ENCODE data around the gene FAM53C.
"Not testable (repeated sequence)": the region's sequence is repeated elsewhere in the genome, so short reads cannot be mapped to it uniquely, and the experiment has no call there.

The FAM53C gene

DNA sequence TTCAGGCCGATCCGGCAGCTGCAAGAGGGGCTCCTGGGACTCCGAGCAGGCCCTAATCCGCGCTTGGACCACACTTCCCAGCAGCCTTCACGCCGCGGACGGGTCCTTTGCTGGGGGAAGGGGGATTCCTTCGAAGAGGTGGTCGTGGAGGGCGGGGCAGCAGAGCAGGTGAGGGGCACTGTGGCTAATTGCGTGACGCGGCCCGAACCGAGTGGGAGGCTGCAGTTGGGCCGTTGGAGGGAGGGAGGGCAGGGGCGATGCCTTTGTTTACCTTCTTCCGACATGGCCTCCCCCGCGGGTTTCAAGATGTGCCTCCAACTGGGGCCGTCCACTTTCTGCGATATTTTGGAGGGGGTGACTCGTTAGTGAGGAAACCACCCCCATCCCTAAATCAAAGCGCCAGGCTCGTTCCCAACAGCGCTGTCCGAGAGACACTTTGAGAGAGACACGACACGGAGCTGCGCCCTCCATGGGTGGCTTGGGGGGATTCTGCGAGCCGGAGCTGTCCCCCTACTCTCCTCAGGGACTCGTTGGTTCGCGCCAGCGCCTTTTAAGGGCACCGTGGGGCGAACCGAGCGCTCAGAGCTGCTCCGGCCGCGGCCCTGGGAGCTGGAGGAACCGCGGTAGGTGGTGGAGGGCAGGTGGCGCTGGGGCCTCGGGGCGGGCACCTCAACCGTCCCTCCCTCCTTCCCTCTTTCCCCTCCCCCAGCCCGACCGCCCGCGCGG, at the start of gene FAM53C:
FAM53C (plus strand) TSS at position 582 of the 726 bp plus-strand sequence. CDS start 3,070 bp downstream, outside the sequence.
- DNase-seq = peak; percentile 83

DNA sequence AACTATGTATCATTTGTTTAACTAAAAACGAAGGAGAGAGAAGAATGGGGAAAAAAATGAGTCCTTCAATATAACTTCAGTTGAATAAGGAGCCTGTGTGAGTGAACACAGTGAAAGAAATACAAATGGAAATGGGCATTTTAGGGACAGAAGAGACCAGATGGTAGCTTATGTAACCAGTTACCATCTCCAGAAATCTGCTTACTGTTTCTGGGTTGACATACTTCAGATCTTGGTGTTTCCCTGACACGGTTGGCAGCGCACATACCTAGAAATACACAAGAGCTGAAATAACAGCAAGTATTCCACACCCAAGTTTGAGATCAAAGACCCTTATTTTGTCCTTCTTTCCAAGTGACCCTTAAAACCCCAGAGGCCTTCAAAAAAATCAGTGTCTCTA, 48.8 kb upstream of the FAM53C start:
- no peak for DNase-seq

DNA sequence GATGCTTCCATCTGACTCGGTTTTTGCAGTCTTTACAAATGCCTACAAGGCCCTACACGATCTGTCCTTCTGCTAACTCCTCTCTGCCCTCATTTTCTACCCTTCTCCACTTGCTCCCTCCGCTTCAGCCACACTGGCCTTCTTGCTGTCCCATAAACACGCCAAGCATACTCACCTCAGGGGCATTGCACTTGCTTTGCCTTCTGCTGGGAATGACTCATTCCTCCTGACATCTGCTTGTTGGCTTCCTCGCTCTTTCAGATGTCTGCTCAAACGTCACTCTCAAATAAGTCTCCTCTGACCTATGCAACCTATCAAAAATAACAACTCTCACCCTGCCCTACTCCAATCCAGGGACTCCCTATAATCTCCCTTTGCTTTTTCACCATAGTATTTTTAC, 34.7 kb upstream of the FAM53C start:
- DNase-seq = no peak

DNA sequence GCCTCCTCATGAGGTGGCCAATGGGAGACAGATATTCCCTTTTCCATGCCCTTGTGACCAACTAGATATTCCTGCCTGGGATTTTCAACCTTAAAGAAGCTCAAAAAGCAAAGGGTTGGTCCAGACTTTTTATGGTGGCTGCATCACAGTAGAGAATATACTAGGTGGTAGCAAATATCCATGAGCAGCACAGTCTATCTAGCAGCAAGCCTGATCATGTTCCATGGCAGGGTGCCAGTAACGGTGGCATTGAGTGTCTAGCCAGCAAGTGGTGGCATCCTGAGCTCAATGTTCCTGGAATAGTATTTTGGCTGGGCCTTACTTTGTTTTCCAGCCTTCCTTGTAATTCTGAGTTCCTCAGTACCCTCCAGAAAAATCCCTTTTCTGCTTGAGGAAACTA, 32.3 kb upstream of the FAM53C start:
- peak; percentile 56 for DNase-seq

DNA sequence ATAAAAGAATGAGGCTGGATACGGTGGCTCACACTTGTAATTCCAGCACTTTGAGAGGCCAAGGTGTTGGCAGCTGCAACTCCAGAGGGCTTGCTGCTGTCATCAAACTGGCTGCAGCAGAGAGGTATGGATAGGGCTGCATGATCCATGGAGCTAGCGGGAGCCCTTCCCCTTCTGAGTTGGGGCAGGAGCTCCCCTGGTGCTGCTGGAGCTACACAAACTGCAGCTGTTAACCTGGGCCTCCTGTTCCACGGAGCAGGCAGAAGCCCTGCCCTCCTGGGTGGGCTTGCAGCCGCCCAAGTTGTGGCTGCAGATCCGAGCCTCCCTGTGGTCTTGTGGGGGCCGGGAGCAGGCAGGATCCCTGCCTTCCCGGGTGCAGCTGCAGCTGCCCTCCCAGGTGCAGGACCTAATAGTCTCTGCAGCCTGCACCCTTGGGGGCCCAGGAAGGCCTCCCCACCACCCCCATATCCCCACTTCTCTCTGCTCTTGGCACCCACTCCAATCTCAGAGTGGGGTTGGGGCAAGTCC, 22.3 kb upstream of the FAM53C start:
- no peak for DNase-seq

DNA sequence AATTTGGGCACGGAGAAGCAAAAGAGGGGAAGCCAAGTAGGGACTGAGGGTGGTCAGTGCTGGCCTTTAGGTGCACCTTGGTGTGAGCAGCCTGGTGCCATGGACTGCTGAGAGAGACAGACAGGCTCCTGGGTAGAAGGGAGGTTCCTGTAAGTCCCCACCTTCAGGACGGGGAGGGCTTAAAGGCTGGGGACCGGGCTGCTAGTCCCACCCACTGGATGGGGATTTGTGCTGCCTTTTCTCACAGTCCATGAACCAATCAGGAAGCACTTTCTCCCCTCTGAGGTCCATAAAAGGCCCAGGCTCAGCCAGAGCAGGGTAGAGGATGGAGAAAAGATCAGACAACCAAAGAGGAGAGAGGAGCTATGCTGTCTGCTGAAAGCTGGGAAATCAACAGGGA, 21.7 kb upstream of the FAM53C start:
- no peak for DNase-seq

DNA sequence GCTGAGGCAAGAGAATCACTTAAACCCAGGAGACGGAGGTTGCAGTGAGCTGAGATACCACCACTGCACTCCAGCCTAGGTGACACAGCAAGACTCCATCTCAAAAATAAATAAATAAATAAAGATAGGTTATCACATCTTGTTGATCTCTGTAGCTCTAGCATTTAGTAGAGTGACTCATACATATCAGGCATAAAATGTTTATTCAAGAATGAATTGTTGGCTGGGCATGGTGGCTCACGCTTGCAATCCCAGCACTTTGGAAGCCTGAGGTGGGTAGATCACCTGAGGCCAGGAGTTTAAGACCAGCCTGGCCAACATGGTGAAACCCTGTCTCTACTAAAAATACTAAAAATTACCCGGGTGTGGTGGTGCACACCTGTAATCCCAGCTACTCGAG, 19.9 kb upstream of the FAM53C start:
- DNase-seq = not testable (repeated sequence)

DNA sequence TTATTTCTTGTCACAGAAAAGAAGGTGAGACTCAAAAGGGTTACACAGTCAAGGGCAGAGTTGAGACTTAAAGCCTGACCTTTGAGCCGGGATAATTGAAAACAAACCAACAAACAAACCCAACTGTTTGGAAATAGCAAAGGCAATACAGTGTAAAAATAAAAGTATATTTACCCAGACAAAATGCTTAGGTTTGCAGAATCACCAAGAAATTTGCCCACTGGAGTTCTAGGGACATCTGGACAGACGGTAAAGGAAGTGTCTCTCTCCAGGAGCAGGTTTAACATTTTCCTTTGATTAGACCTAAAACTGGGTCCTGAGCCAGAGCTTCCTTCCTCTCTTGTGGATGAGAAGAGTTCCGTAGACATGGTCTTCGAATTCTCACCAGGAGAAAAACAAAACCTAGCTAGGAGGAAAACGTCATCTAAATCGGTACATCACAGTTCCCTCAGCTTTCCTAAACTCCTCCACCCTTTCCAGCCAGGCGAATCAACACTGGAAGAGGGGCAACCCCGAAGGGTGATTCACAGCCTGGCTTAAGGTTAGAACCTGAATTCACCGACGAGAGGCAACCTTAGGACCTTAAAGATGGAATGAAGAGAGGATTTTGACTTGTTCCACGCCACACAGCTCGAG, 7.1 kb upstream of the FAM53C start:
- DNase-seq = no peak

DNA sequence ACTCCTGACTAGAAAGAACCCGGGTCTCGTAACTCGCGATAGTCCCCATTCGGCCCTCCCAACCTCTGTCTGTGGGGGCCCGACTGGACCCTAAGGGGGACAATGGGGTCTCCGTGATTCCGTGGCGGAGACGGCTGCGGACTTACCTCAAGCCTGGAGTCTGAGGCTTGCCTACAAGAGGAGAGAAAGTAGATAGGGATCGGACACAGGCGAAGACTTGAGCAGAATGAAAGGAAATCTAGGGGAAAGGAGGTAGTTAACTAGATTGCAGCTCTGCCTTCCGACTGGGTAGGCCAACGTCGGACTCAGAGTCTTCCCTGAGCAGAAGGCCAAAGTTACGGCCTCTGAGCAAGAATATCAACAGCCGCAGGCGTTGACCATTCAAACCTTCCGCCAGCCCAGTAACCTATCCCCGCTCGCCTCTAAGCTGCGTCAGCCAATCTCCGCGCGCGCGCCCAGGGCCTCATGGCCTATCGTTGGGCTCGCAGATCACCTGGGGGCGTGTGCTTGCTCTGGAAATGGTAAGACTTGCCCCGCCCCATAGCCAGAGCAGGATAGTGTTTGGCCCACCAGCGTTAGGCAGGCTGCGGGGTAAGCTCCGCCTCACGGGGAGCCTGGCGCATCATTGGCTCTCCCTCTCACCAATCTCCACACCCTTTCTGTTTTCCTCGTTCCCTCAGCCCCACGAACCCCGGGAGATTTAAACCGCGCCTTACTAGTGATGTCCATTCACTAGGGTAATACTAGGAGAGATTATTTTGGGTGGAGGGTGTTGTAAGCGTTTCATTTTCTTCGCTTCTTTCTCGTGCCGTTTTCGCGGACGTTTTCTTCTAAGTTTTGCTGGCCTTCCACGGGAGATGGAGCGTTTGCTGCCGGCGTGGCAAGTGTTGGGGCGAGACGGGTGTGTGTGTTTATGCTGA, 6.4 kb upstream of the FAM53C start, which contains the start of gene CDC25C:
CDC25C (minus strand) TSS at position 356 of the 920 bp plus-strand sequence. CDS start 624 bp downstream, outside the sequence.
- DNase-seq = peak; percentile 99

DNA sequence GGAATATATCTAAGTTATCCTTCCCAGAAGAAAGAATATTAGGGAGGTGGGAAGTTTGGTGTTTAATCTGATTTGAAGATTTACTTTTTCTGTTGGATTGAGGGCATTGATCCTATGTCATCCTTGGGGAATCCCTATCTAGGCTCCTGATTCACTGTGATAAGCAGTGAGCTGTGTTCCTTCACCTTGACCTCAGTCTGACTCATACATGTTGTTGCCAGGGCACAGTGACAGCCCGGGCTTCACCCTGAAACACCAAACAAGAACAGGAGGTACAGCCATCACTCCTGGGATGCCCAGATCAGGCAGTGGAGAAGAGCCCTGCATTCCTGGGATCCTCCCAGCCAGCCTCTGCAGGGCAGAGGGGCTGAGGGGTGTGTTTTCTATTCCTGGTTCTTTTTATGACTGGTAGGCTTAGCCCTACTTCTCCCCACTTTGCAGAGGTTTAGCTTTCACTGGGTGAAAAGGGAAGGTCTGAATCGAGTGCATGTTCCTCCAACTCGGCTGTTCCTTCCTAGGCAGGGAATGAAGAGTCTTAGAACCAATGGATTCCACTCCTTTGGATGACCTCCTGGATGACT, 3.1 kb upstream of the FAM53C start:
- no peak for DNase-seq

DNA sequence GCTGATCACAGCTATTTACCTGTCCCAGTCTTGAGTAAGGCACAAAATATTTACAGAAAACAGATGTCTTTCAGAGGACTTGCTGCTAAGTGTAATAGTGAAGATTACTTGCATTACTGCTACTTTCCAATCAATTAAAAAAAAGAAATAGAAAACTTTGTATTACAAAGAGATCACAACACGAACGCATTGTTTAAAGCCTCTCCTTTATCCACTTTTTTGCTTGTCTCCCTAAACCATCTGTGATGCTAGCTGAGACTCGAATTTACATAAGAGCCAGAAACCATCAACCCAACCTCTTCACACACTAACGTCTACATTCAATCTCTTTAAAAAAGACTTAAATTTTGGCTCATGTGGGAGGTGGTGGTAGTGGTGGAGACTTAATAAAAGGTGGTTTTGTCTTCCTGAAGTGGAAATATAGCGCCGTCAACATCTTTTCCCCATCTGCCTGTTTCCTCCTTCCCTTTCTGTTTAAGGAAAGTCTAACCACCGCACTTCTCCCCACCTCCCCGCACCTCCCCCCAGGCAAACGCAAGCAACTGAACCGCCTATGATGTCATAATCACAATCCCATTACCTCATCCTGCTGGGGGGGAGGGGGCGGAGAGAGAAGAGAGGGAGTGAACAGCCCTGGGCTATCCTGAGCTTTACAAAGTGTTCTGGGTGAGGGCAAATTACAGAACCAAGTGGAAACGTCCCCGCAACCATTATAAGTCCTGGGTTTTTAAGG, 948 bp upstream of the FAM53C start:
- DNase-seq = peak; percentile 79

DNA sequence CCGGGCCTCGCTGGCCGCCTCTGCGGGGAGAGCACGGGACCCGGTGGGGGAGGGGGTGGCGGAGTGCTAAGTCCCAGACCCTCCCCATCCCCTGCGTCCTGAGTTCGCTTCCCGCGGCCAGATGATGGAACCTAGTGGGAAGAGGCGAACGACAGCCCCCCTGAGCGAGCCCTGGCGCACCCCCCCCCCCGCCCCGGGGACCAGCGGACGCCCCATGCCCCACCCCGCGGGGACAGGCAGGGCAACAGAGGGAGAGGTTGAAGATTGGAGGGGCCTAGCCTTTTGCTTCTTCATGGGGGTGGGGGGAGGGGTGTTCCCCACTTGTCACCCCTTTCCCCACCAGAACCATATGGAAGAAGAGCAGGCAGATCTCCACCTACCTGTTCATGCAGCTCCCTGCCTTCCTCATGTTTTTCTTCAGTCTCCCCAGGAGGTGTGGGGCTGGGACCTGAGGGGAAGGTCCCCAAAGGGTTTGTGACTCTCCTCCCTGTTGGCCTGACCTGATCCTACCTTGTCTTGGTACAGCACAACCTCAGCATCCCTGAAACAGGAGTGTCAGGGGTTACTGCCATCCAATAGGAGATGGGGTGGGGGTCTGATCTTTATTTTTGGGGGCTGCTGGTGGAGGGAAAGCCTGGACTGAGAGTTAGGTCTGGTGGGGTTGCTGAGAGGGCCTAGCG, 485 bp downstream of the FAM53C start:
- no peak for DNase-seq

DNA sequence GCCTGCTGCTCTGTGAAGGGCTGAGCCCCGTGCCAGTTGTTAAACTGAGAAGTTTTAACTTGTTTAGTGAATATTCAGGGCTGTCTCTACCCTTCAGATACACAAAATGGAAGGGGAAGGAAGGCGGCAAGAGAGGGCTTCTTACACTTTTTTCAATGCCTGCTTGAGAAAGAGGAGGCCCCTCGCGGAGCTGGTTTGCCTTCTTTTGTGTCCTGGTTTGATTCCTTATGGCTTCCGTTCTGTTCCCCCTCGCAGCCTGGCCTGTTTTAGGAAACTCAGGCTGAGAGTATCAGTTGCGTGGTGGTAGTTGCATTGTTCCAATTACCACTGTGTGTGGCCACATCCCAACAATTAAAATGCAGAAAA, 1.0 kb downstream of the FAM53C start:
- no peak for DNase-seq

DNA sequence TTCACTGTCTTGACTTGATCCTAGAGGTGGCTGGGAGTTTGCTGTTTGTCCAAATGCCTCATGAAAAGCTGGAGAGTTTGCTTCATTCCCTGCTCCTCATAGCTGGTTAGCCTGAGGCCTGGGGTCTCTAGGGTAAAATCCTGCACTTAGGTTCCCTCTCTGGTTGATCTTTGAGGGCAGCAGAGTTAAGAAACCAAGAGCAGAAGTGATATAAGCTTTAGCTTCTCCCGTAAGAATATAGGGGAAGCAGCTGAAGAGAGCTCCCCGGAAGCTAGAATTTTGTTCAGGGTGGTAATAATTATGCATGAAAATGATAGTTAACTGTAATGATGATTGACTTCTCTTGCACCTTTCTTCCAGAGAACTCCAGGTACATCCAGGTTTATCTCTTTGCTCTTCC, 1.4 kb downstream of the FAM53C start:
- no peak for DNase-seq

DNA sequence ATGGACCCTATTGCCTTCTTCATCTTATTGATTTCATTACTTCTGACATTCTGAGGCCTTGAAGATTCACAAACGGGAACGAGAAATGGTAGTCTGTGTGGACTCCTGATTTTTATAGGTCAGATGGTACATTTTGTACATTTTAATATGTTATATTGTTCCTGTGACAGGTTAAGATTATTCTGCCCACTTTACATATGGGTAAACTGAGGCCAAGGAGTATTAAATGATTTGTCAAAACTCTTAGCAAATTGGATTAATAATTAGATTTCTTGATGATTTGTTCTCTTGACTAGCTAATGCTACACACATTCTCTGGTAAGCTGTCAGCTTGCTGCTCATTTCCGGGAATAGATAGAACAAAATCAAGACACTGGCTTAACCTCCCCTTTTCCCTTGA, 1.9 kb downstream of the FAM53C start:
- no peak for DNase-seq

DNA sequence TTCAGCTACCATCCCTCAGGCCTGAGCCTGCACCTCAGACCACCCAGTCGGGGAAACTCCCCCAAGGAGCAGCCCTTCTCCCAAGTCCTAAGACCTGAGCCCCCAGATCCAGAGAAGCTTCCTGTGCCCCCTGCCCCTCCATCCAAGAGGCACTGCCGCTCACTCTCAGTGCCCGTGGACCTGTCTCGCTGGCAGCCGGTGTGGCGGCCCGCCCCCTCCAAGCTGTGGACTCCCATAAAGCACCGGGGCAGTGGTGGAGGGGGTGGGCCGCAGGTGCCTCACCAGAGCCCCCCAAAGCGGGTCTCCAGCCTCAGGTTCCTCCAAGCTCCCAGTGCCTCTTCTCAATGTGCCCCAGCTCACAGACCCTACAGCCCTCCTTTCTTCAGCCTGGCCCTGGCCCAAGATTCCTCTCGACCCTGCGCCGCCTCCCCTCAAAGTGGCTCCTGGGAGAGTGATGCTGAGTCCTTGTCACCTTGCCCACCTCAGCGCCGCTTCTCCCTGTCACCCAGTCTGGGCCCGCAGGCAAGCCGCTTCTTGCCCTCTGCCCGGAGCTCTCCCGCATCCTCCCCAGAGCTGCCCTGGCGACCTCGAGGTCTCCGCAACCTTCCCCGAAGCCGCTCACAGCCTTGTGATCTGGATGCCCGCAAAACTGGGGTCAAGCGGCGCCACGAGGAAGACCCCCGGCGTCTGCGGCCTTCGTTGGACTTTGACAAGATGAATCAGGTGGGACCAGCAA, 7.0 kb downstream of the FAM53C start:
- DNase-seq = no peak

DNA sequence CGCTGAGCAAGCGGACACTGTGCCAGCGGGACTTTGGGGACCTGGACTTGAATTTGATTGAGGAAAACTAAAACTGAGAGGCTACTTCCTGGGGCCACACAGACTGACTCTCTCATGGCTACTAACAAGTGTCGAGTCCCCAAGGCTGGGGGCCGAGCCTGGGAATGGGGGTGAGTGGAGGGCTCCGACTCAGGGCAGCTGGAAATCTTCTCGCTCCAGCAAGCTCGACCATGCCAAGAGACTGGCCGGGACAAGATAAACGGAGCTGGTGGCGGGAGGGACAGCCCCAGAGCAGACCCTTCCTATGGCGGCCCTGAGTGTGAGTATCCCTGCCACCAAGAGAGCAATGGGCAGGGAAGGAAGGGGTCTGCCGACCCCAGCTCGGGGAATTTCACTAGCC, 8.8 kb downstream of the FAM53C start:
- no peak for DNase-seq

DNA sequence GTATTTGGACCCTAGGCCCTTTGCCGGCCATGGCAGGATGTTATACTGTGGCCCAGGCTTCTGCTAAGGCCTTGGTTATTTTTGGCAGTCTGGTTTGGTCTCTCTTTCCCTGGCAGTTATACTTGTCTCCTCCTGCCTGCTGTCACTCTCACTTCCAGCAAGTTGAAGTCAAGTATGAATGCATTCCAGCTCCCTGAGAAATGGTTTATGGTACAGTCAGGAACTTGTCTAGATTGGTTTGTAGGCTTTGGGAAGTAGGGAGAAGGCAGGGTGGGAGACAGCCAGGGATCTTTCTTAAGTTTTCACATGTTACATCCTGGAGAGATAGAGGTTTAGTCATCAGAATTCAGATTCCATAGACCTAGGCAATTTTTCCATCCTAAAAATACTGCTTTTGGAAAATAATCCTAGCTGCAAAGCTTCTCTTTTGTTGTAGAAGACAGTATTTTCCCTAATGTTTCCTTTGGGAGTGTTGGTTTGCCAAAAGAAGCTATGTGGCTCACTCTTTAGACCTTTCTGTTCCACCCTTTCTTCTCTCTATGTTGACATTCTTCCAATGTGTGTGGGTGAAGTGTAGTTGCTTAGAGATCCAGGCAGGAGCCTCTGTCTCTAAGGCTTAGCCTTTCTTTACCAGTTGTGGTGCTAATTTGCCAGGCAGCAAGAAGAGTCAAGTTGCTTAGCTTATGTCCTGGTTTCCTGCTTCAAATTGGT, 11.9 kb downstream of the FAM53C start:
- no peak for DNase-seq

DNA sequence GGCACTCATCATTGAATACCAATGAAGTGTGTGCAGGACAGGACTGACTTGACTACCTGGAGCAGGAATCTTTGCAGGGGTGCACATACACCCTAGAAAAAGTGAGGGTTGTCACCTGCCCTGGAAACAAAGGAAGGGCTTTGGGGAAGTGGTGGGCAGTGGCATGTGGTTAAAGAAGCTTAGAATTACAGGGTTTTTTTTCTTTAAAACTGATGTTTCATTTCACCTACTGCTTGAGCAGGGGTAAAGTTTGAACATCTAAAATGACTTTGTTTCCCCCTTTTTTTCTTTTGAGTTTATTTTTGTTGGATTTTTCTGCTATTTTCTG, 12.5 kb downstream of the FAM53C start:
- no peak for DNase-seq

DNA sequence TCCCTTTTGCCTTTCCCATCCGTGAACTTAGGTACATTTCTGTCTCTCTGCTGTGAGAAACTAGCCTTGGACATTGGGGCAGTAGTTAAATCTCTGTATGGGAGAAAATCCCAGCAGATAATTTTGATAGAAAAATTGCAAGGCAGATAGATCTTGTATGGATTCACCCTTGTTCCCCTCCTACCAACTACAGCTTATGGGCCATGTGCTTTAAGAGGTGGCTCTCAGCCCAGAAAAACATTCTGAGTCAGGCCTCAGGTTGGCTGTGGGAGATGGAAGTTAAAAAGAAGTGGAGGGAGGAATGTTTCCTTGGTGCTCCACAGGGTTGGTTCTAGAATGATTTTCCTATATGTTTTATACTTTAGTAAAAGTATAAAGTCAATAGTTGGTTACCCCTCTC, 13.0 kb downstream of the FAM53C start:
- DNase-seq = no peak

Measured in NCI-H2029 (cell line).